Measurements from ENCODE around the gene GGTLC2.
"Not testable (repeated sequence)": the region's sequence is repeated elsewhere in the genome, so short reads cannot be mapped to it uniquely, and the experiment has no call there.

Gene GGTLC2

GRCh38 chr22:22605074-22605404, 39.4 kb upstream of the GGTLC2 start:
- TF ChIP-seq CTCF (IDR thresholded peaks at IDR 0.05; ENCODE audit: low read length, missing control alignments) = no peak
- H3K4me3 ChIP-seq (replicated peaks; ENCODE audit: low read depth, low read length) = no peak overlapping the region
- no peak for DNase-seq (ENCODE audit: low read depth)

- DNase-seq (ENCODE audit: low read depth); H3K4me3 ChIP-seq (replicated peaks; ENCODE audit: low read depth, low read length): not testable (repeated sequence)
Observed at GRCh38 chr22:22608022-22608421, 36.4 kb upstream of the GGTLC2 start.

GRCh38 chr22:22609291-22609690, 35.1 kb upstream of the GGTLC2 start:
- no peak for DNase-seq (ENCODE audit: low read depth)
- TF ChIP-seq CTCF (IDR thresholded peaks at IDR 0.05; ENCODE audit: low read length, missing control alignments) = no peak
- no peak overlapping the region for H3K4me3 ChIP-seq (replicated peaks; ENCODE audit: low read depth, low read length)

GRCh38 chr22:22612516-22612915, 31.9 kb upstream of the GGTLC2 start:
- no peak overlapping the region for H3K4me3 ChIP-seq (replicated peaks; ENCODE audit: low read depth, low read length)

GRCh38 chr22:22614065-22614464, 30.3 kb upstream of the GGTLC2 start:
- no peak for DNase-seq (ENCODE audit: low read depth)
- no peak for TF ChIP-seq CTCF (IDR thresholded peaks at IDR 0.05; ENCODE audit: low read length, missing control alignments)

More at GRCh38 chr22:22612516-22612915, 31.9 kb upstream of the GGTLC2 start:
- no peak for TF ChIP-seq CTCF (IDR thresholded peaks at IDR 0.05; ENCODE audit: low read length, missing control alignments)
- DNase-seq (ENCODE audit: low read depth) = no peak

GRCh38 chr22:22616636-22617035, 27.8 kb upstream of the GGTLC2 start:
- DNase-seq (ENCODE audit: low read depth) = no peak
- no peak overlapping the region for H3K4me3 ChIP-seq (replicated peaks; ENCODE audit: low read depth, low read length)
- no peak for TF ChIP-seq CTCF (IDR thresholded peaks at IDR 0.05; ENCODE audit: low read length, missing control alignments)

More at GRCh38 chr22:22614065-22614464, 30.3 kb upstream of the GGTLC2 start:
- H3K4me3 ChIP-seq (replicated peaks; ENCODE audit: low read depth, low read length) = no peak overlapping the region

GRCh38 chr22:22618448-22618847, 26.0 kb upstream of the GGTLC2 start:
- no peak for DNase-seq (ENCODE audit: low read depth)
- H3K4me3 ChIP-seq (replicated peaks; ENCODE audit: low read depth, low read length) = no peak overlapping the region
- no peak for TF ChIP-seq CTCF (IDR thresholded peaks at IDR 0.05; ENCODE audit: low read length, missing control alignments)

GRCh38 chr22:22618923-22619322, 25.5 kb upstream of the GGTLC2 start:
- H3K4me3 ChIP-seq (replicated peaks; ENCODE audit: low read depth, low read length) = no peak overlapping the region
- no peak for TF ChIP-seq CTCF (IDR thresholded peaks at IDR 0.05; ENCODE audit: low read length, missing control alignments)
- no peak for DNase-seq (ENCODE audit: low read depth)
